Astrocyte of the cerebellum (primary cell): ENCODE results near the gene ARSD.
"Not testable (repeated sequence)": the region's sequence is repeated elsewhere in the genome, so short reads cannot be mapped to it uniquely, and the experiment has no call there.

Source experiments
- DNase-seq: peaks from one replicate; pipeline ENCODE4 v3.0.0-alpha.2; 2011; ENCODE audit warnings: low read depth
- H3K4me3 ChIP-seq: 2 replicates; pipeline ENCODE4 v1.5.1; 2011; ENCODE audit warnings: mild to moderate bottlenecking, low read depth, low read length, moderate library complexity
- in situ Hi-C: cut with HindIII; loops from 2 replicates; pipeline ENCODE4 v1.10.0; 2017; ENCODE audit warnings: low sequenced_read_pairs
- TF ChIP-seq, protein P1 (sequence below): IDR thresholded peaks from 2 replicates; pipeline ENCODE4 v1.5.1; 2012; ENCODE audit warnings: low read length, low read depth, moderate library complexity, mild to moderate bottlenecking; ENCODE audit errors: missing control alignments

The ARSD gene

GRCh38 chrX:2958199-2958598 lies 29.1 kb upstream of the ARSD start:
- H3K4me3 ChIP-seq, result no peak overlapping the region
- in situ Hi-C loops, result no loop called here
- TF ChIP-seq, protein P1, sequence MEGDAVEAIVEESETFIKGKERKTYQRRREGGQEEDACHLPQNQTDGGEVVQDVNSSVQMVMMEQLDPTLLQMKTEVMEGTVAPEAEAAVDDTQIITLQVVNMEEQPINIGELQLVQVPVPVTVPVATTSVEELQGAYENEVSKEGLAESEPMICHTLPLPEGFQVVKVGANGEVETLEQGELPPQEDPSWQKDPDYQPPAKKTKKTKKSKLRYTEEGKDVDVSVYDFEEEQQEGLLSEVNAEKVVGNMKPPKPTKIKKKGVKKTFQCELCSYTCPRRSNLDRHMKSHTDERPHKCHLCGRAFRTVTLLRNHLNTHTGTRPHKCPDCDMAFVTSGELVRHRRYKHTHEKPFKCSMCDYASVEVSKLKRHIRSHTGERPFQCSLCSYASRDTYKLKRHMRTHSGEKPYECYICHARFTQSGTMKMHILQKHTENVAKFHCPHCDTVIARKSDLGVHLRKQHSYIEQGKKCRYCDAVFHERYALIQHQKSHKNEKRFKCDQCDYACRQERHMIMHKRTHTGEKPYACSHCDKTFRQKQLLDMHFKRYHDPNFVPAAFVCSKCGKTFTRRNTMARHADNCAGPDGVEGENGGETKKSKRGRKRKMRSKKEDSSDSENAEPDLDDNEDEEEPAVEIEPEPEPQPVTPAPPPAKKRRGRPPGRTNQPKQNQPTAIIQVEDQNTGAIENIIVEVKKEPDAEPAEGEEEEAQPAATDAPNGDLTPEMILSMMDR, result no peak
- DNase-seq, result no peak

DNA sequence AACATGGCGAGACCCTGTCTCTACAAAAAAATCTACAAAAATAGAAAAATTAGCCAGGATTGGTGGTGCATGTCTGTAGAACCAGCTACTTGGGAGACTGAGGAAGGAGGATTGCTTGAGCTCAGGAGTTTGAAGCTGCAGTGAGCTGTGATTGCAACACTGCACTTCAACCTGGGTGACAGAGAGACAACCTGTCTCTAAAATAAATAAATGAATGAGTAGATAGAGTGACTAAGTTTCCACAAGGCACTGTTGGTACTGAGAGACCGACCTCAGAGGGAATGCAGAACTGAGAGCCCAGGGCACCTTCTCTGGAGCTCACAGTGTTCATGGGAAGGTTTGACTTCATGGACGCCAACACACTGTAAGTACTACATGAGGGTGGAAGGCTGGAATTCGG lies 26.7 kb upstream of the ARSD start:
- no peak for DNase-seq
- in situ Hi-C loops, result no loop called here
- TF ChIP-seq, protein P1, result no peak
- H3K4me3 ChIP-seq, result no peak overlapping the region

GRCh38 chrX:2955281-2955680 lies 26.1 kb upstream of the ARSD start:
- TF ChIP-seq, protein P1, result no peak
- H3K4me3 ChIP-seq, result no peak overlapping the region
- in situ Hi-C loops, result no loop called here
- no peak for DNase-seq

GRCh38 chrX:2954541-2954940 lies 25.4 kb upstream of the ARSD start:
- in situ Hi-C loops, result no loop called here
- TF ChIP-seq, protein P1, result no peak
- no peak for DNase-seq
- H3K4me3 ChIP-seq, result no peak overlapping the region

DNA sequence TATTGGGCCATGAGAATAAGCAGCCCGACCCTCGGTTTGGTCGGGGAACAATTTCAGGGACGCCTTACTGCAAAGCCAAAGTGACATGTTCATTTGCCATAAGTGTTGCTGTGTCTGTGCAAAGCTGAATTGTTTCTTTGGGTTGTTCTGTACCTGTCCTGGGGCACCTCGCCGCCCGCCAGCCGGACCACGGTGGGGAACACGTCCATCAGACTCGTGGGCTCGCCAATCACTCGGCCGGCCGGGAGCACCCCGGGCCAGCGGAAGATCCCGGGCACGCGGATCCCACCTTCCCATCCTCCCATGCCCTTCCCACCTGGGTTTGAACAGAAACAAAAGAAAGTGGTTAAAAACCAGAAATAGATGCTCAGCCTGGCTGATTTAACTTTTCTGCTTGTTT lies 8.8 kb upstream of the ARSD start:
- H3K4me3 ChIP-seq, DNase-seq, in situ Hi-C loops: not testable (repeated sequence)

DNA sequence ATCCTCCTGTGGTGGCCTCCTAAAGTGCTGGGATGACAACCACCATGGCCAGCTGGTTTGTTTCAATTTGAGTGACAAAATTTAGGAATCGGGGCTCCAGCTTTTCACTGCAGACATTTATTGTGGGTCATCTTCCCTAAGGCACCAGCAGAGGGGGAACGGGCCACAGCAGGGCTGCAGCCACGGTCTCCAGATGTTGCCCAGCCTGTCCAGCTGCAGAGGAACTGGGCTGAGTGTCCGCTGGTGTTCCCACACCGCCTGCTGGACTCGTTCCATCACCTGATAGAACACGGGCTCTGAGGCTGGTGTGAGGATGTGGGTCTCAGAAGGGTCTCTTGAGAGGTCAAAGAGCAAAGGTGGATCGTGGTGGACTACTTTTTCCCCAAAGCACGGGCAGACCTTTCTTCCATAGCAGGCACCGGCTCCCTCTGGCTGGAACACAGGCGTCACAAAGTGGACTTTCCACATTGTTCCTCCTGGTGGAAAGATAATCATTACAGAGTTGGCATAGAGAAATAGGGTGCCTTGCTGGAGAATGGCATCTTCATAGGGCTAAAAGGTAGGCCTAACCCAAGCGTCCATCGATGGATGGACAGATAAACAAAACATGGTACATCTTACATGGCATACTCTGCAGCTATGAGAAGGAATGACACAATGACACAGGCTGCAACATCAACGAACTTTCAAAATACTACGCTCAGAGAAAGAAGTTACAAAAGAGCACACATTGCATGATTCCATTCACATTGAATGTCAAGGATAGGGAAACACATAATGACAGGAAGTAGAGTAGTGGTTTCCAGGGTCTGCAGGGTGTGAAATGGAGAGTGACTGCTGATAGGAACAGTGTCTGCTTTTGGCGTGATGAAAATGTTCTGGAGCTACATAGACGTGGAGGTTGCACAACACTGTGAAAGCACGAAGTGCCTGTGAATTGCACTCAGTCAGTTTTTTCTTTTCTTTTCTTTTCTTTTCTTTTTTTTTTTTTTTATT lies 5.9 kb upstream of the ARSD start:
- in situ Hi-C loops, result no loop called here
- H3K4me3 ChIP-seq, result no peak overlapping the region
- TF ChIP-seq, protein P1, result no peak
- DNase-seq, result no peak
